GM12865 (cell line): Measurements from ENCODE around the gene FXYD6.
A peak's percentile ranks its signal among the peaks of the same experiment; 100 is the strongest.

ENCODE experiments used
- DNase-seq: peaks from one replicate; pipeline ENCODE4 v3.0.0; 2010; ENCODE audit warnings: low read depth
- H3K4me3 ChIP-seq: 2 replicates; pipeline ENCODE4 v1.5.1; 2011; ENCODE audit warnings: mild to moderate bottlenecking, low read depth, low read length, control low read depth
- CTCF ChIP-seq: IDR thresholded peaks from 2 replicates; pipeline ENCODE4 v1.5.1; 2011; ENCODE audit warnings: low read length, control low read depth, low read depth, inconsistent platforms; ENCODE audit not compliant: insufficient read depth; ENCODE audit errors: missing control alignments

The FXYD6 gene

DNA sequence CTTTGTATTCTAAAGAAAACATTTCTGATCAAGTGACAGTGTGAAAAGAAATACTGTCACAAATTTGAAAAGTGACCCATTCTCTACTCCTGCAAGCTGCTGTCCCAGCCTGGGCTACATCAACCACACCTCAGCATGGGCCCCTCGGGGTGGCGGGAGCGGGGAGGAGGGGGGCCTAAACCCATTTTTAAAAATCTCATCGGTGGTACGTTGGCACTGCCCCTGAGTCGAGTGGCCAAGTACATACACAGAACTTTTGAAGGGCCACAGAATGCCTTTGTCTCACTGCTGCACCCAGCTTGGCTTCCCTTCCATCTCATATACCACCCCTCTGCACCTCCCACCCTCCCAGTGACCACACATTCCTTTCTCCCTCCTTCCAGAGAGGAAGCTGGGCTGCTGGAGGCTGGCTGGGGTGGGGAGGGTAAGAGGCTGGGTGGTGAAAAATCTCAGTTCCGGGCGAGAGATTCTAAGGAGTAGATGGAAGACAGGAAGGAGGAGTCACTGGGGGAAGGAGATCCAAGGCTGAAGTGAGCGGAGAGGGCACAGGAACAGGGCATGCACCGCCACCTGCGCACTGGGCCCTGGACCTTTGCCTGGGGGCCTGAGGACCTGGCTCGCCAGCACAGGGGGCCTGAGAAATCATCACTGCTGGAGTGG lies 21.1 kb downstream of the FXYD6 start:
- no peak overlapping the region for H3K4me3 ChIP-seq
- no peak for DNase-seq
- TF ChIP-seq CTCF: no peak

GRCh38 chr11:117852309-117852708 lies 24.1 kb downstream of the FXYD6 start:
- no peak overlapping the region for H3K4me3 ChIP-seq
- TF ChIP-seq CTCF: no peak
- DNase-seq: no peak

DNA sequence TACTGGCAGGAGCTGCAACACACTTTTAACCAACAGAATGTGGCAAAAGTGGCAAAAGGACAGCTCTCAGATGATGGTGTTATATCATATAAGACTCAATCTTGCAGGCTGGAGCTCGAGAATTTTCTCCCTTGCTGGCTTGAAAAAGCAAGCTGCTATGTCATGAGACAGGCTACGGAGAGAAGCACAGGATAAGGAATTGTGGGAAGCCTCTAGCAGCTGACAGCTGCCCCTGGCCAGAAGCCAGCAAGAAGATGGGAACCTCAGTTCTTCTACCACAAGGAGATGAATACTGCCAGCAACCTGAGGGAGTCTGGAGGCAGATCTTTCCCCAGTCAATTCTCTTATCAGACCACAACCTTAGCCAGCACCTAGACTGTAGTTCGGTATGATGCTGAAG lies 24.6 kb downstream of the FXYD6 start:
- H3K4me3 ChIP-seq: no peak overlapping the region
- no peak for TF ChIP-seq CTCF
- no peak for DNase-seq

- no peak overlapping the region for H3K4me3 ChIP-seq
- no peak for TF ChIP-seq CTCF
- DNase-seq: peak; percentile 25
Observed at GRCh38 chr11:117851106-117851505, 25.4 kb downstream of the FXYD6 start.

DNA sequence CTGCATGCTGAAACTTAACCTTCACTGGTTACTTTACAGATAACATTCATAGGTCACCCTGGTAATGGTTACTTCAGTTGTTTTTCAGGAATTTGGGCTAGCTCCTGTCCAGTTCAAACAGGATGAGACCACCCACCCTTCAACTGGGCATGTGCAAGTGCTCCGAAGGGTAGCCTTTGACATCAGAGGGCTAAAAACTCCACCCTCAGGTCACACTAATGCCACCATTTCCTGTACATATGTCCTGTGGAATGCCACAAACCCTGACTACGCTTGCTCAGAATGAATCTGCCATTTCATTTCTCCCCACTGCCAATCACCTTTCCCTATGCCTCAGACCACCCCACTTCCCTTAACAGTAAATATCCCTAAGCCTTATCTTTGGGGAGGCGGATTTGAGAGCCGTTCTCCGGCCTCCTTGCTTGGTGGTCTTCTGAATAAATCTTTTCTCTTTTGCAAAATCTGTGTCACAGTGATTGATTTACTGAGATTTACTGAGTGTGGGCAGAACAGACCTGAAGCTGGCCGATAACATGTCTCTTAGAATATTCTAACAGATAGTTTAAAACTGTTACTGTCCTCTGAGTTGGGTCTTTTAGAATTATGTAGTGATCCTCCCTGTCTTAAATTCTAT lies 26.6 kb downstream of the FXYD6 start:
- no peak overlapping the region for H3K4me3 ChIP-seq
- DNase-seq: no peak
- TF ChIP-seq CTCF: no peak

DNA sequence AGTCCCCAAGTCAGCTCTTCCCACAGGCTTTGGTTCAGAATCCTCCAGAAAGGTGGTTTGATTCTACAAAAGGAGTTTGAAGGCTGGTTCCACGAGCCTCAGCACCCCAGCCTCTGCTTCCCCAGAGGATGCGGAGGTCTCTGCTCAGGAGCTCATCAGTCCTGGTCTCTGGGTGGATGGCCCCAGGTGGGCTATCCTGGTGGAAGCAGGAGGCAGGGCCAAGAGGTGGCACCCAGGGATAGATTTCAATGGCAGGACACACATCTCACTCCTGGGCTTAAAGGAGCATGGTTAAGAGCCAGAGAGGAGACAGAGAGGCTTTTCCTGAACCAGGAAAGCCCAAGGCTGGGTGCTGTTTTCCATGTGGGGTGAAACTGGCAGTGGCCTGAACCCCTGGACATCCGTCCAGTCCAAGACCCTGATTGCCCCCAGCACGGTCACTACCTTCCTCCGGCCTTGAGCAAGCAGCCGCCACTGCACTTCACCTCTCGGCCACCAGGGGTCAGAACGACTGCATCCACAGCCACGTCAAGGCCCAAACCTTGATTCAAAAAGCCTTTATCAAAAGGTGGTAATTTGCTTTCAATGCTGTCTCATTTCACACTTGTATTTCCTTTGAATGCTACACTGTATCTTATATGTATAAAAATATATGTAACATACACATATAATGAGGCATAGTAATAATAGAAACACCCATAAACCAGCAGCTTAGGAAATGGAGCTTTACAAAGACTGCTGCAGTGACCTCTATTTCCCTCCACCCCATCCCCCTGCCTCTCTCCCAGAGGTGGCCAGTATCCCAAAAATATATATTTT lies 32.6 kb downstream of the FXYD6 start:
- DNase-seq: peak; percentile 81
- TF ChIP-seq CTCF: peak; percentile 97
- H3K4me3 ChIP-seq: no peak overlapping the region
